HL-60 (cell line): ENCODE measurements around the gene TULP1.

Experiments used
- CTCF ChIP-seq: IDR thresholded peaks from one replicate; pipeline ENCODE4 v1.5.1; 2011; ENCODE audit warnings: low read length, control low read depth, inconsistent platforms; ENCODE audit not compliant: insufficient read depth
- REST ChIP-seq: IDR thresholded peaks from 2 replicates; pipeline ENCODE4 v1.6.1; 2012; ENCODE audit warnings: low read depth; ENCODE audit not compliant: insufficient replicate concordance
- SPI1 ChIP-seq: IDR thresholded peaks from 2 replicates; pipeline ENCODE4 v1.6.1; 2012; ENCODE audit warnings: low read depth, mild to moderate bottlenecking, borderline replicate concordance

- TF ChIP-seq CTCF = no peak
- TF ChIP-seq SPI1 = no peak
- TF ChIP-seq REST = no peak
Observed at GRCh38 chr6:35490821-35491557, 21.7 kb downstream of the TULP1 start.
